Neutrophil (primary cell): ENCODE measurements around the gene TEX10.

Experiments used
- H3K27ac ChIP-seq: fragments of 200-600 bp; sonication (generic); 2 replicates; pipeline ENCODE4 v1.5.1; 2016; ENCODE audit warnings: mild to moderate bottlenecking, moderate library complexity
- H3K27me3 ChIP-seq: fragments of 200-600 bp; sonication (generic); 2 replicates; pipeline ENCODE4 v1.6.0; 2016; ENCODE audit warnings: mild to moderate bottlenecking
- H3K36me3 ChIP-seq: fragments of 200-600 bp; sonication (generic); 2 replicates; pipeline ENCODE4 v1.5.1; 2017
- H3K4me1 ChIP-seq, 2 experiments: fragments of 200-600 bp in 1 of 2; sonication (generic) in 1 of 2; 1 replicate in 1 of 2; 2 replicates in 1 of 2; pipeline versions ENCODE4 v1.5.1 to v1.6.1; 2013 to 2016; ENCODE audit warnings: low read depth in 1 of 2, low read length in 1 of 2, mild to moderate bottlenecking in 1 of 2, moderate library complexity in 1 of 2; ENCODE audit not compliant: control insufficient read depth in 1 of 2, insufficient read depth in 1 of 2
- H3K4me3 ChIP-seq, 2 experiments: fragments of 200-600 bp in 1 of 2; sonication (generic) in 1 of 2; 1 replicate in 1 of 2; 2 replicates in 1 of 2; pipeline ENCODE4 v1.5.1; 2013 to 2016; ENCODE audit warnings: low read depth in 1 of 2, low read length in 1 of 2, mild to moderate bottlenecking in 1 of 2, moderate library complexity in 1 of 2
- H3K9me3 ChIP-seq: fragments of 200-600 bp; sonication (generic); 2 replicates; pipeline ENCODE4 v1.5.1; 2016
- TF ChIP-seq, protein P1 (sequence below): fragments of 200-600 bp; sonication (generic); IDR thresholded peaks from 2 replicates; pipeline ENCODE4 v1.5.1; 2016; ENCODE audit warnings: antibody characterized with exemption

Gene TEX10

DNA sequence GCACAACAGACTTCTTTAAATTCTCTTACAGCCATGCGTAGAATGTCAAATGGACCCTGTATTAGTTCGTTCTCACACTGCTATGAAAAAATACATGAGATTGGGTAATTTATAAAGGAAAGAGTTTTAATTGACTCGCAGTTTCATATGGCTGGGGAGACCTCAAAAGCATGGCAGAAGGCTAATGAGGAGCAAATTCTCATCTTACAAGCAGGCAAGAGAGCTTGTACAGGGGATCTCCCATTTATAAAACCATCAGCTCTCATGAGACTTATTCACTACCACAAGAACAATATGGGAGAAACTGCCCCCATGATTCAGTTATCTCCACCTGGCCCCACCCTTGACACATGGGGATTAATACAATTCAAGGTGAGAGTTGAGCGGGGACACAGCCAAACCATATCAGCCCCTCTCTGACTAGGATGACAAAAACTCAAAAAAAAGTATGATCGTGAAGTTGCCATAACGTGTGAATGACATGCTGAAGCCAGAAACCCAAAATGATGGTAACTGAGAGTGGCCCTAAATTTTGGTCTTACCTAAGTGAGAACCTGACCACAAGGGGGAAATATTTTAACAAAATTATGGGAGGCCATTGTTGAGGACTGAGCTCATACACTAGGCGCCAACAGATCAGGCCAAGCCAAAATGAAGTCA, 17.5 kb upstream of the TEX10 start:
- Histone ChIP-seq H3K27ac (no peak overlapping the region), H3K27me3 (no peaks in the 10 kb centered on the region), H3K4me1 (peaks cover 0 to 5% of the 10 kb centered on the region in 2 experiments), H3K36me3 (no peaks in the 10 kb centered on the region), H3K9me3 (no peaks in the 10 kb centered on the region), H3K4me3 (no peak overlapping the region)
- TF ChIP-seq, protein P1, sequence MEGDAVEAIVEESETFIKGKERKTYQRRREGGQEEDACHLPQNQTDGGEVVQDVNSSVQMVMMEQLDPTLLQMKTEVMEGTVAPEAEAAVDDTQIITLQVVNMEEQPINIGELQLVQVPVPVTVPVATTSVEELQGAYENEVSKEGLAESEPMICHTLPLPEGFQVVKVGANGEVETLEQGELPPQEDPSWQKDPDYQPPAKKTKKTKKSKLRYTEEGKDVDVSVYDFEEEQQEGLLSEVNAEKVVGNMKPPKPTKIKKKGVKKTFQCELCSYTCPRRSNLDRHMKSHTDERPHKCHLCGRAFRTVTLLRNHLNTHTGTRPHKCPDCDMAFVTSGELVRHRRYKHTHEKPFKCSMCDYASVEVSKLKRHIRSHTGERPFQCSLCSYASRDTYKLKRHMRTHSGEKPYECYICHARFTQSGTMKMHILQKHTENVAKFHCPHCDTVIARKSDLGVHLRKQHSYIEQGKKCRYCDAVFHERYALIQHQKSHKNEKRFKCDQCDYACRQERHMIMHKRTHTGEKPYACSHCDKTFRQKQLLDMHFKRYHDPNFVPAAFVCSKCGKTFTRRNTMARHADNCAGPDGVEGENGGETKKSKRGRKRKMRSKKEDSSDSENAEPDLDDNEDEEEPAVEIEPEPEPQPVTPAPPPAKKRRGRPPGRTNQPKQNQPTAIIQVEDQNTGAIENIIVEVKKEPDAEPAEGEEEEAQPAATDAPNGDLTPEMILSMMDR = no peak

DNA sequence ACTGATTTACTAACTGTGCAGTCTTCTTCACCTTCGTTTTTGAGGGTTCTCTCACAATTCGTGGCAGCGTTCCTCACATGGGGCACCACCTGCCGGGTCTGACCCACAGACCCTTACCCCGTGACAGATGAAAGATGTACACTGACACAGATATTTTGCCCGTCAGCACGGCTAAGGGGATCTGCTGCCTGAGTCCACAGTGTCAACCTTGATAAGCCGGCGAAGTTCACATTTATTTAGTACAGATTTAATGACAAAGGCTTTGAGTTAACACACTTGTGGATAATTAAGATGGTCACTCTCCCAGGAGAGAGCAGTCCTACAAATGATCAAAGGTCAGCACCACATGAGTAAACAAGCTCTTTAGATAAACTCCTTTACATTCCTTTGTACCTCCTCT, 15.9 kb upstream of the TEX10 start:
- Histone ChIP-seq H3K4me1 (peaks cover 0 to 3% of the 10 kb centered on the region in 2 experiments), H3K36me3 (no peaks in the 10 kb centered on the region), H3K4me3 (no peak overlapping the region), H3K9me3 (no peaks in the 10 kb centered on the region), H3K27ac (no peak overlapping the region), H3K27me3 (no peaks in the 10 kb centered on the region)
- TF ChIP-seq, protein P1 = no peak

DNA sequence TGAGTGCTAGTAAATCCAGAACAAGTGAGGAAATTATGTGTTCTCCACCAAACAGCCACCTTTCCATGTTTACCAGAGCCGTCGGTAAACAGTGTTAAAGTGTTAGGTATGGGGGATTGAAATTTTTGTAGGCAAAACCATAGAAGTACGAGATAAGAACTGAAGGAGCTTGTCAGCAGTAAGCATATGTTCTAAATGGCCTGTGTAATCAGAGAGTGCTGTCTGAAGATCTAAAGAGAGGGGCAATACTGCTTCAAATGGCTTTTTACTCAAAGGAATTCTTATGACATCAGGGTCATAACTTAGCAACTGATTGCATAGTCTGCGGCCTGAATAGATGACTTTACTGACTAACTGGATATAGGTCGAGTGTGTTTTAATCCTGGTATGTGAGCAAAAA, 13.4 kb upstream of the TEX10 start:
- no peak overlapping the region for H3K4me3 ChIP-seq
- no peaks in the 10 kb centered on the region for H3K27me3 ChIP-seq
- no peaks in the 10 kb centered on the region for H3K9me3 ChIP-seq
- TF ChIP-seq, protein P1 = no peak
- no peaks in the 10 kb centered on the region for H3K36me3 ChIP-seq
- H3K27ac ChIP-seq = no peak overlapping the region
- H3K4me1 ChIP-seq = no peaks in the 10 kb centered on the region

DNA sequence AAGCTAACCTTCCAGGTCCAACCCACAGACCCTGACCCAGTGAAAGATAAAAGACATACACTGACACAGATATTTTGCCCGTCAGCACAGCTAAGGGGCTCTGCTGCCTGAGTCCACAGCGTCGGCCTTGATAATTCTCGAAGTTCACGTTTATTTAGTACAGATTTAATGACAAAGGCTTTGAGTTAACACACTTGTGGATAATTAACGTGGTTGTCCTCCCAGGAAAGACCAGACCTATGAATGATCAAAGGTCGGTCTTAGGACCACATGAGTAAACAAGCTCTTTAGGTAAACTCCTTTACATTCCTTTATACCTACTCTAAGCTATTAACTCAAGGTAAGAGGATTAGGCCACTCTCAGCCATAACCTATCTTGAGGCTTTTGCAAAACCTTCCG, 11.3 kb upstream of the TEX10 start:
- TF ChIP-seq, protein P1 = no peak
- H3K4me3 ChIP-seq = no peak overlapping the region

DNA sequence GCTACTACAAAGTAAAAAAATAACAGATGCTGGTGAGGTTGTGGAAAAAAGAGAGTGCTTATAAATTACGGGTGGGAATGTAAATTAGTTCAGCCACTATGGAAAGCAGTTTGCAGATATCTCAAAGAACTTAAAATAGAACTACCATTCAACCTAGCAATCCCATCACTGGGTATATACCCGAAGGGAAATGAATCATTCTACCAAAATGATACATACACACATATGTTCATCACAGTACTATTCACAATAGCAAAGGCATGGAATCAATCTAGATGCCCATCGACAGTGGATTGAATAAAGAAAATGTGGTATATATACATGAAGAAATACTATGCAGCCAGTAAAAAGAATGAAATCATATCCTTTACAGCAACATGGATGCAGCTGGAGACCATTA, 6.3 kb upstream of the TEX10 start:
- Histone ChIP-seq H3K27me3 (no peaks in the 10 kb centered on the region), H3K9me3 (no peaks in the 10 kb centered on the region), H3K27ac (no peak overlapping the region), H3K4me1 (peaks cover 16 to 19% of the 10 kb centered on the region in 2 experiments), H3K4me3 (no peak overlapping the region), H3K36me3 (no peaks in the 10 kb centered on the region)
- TF ChIP-seq, protein P1 = no peak

More for the DNA sequence above, 11.3 kb upstream of the TEX10 start:
- Histone ChIP-seq H3K27me3 (no peaks in the 10 kb centered on the region), H3K36me3 (no peaks in the 10 kb centered on the region), H3K9me3 (no peaks in the 10 kb centered on the region), H3K27ac (no peak overlapping the region), H3K4me1 (no peaks in the 10 kb centered on the region)
